H9 (cell line): ENCODE results near the gene ZNF555. TPM values are rescaled to one million over a fixed set of nuclear protein-coding genes. Genes with fewer than 3 reads are reported as not detected.
A peak's percentile ranks its signal among the peaks of the same experiment; 100 is the strongest.

ENCODE experiments used
- DNase-seq: peaks from one replicate; pipeline ENCODE4 v3.0.0-alpha.2; 2017
- H2AFZ ChIP-seq: one replicate; pipeline ENCODE4 v1.6.1; 2013; ENCODE audit warnings: mild to moderate bottlenecking, low read length, control low read depth, moderate library complexity
- H2AK5ac ChIP-seq: 2 replicates; pipeline ENCODE4 v1.6.1; 2013; ENCODE audit warnings: low read length, control low read depth, mixed read lengths; ENCODE audit not compliant: insufficient read length
- H2BK120ac ChIP-seq: one replicate; pipeline ENCODE4 v1.6.1; 2013; ENCODE audit warnings: low read depth, mild to moderate bottlenecking, low read length, control low read depth, inconsistent platforms; ENCODE audit not compliant: poor library complexity, severe bottlenecking
- H2BK12ac ChIP-seq: 2 replicates; pipeline ENCODE4 v1.6.1; 2013; ENCODE audit warnings: low read length, control low read depth, mixed read lengths, low read depth; ENCODE audit not compliant: insufficient read length
- H2BK15ac ChIP-seq: 2 replicates; pipeline ENCODE4 v1.6.1; 2013; ENCODE audit warnings: low read depth, low read length, control low read depth
- H2BK20ac ChIP-seq: one replicate; pipeline ENCODE4 v1.6.1; 2013; ENCODE audit warnings: low read depth, mild to moderate bottlenecking, low read length, control low read depth, inconsistent platforms; ENCODE audit not compliant: poor library complexity, severe bottlenecking
- H2BK5ac ChIP-seq: 2 replicates; pipeline ENCODE4 v1.6.1; 2013; ENCODE audit warnings: low read length, control low read depth, mixed read lengths; ENCODE audit not compliant: insufficient read length
- H3K14ac ChIP-seq: 2 replicates; pipeline ENCODE4 v1.6.1; 2013; ENCODE audit warnings: low read length, control low read depth; ENCODE audit not compliant: insufficient read depth
- H3K18ac ChIP-seq: 2 replicates; pipeline ENCODE4 v1.6.1; 2013; ENCODE audit warnings: low read depth, mild to moderate bottlenecking, mixed read lengths, low read length, control low read depth; ENCODE audit not compliant: insufficient read length
- H3K23ac ChIP-seq: 2 replicates; pipeline ENCODE4 v1.6.1; 2013; ENCODE audit warnings: low read length, control low read depth, mixed read lengths, low read depth; ENCODE audit not compliant: insufficient read length
- H3K23me2 ChIP-seq: 2 replicates; pipeline ENCODE4 v1.6.1; 2013; ENCODE audit warnings: low read depth, mild to moderate bottlenecking, mixed read lengths, low read length, control low read depth; ENCODE audit not compliant: insufficient read length, poor library complexity, severe bottlenecking
- H3K27ac ChIP-seq: 2 replicates; pipeline ENCODE4 v1.5.1; 2013; ENCODE audit warnings: low read length, control low read depth, mixed read lengths, low read depth; ENCODE audit not compliant: insufficient read length
- H3K27me3 ChIP-seq: 2 replicates; pipeline ENCODE4 v1.6.1; 2013; ENCODE audit warnings: low read length, control low read depth, inconsistent platforms; ENCODE audit not compliant: insufficient read depth
- H3K4ac ChIP-seq: 2 replicates; pipeline ENCODE4 v1.6.1; 2013; ENCODE audit warnings: low read depth, mild to moderate bottlenecking, control low read depth, inconsistent platforms, low read length, moderate library complexity
- H3K4me1 ChIP-seq: 2 replicates; pipeline ENCODE4 v1.6.1; 2013; ENCODE audit warnings: low read length, control low read depth, inconsistent platforms; ENCODE audit not compliant: insufficient read depth
- H3K4me2 ChIP-seq: 2 replicates; pipeline ENCODE4 v1.6.1; 2013; ENCODE audit warnings: low read length, control low read depth, mixed read lengths; ENCODE audit not compliant: insufficient read length, insufficient read depth
- H3K56ac ChIP-seq: 2 replicates; pipeline ENCODE4 v1.6.1; 2013; ENCODE audit warnings: low read depth, mild to moderate bottlenecking, mixed read lengths, low read length, control low read depth; ENCODE audit not compliant: insufficient read length
- H3K79me1 ChIP-seq: 2 replicates; pipeline ENCODE4 v1.6.1; 2013; ENCODE audit warnings: low read depth, mild to moderate bottlenecking, moderate library complexity, low read length, control low read depth, inconsistent platforms; ENCODE audit not compliant: insufficient read depth, poor library complexity, severe bottlenecking
- H3K79me2 ChIP-seq: 2 replicates; pipeline ENCODE4 v1.6.1; 2013; ENCODE audit warnings: low read length, control low read depth, inconsistent platforms; ENCODE audit not compliant: insufficient read depth
- H3K9ac ChIP-seq: 2 replicates; pipeline ENCODE4 v1.6.1; 2013; ENCODE audit warnings: low read length, control low read depth, mixed read lengths; ENCODE audit not compliant: insufficient read length; ENCODE audit errors: extremely low read depth
- H3K9me3 ChIP-seq: one replicate; pipeline ENCODE4 v1.6.1; 2013; ENCODE audit warnings: low read depth, low read length, inconsistent platforms; ENCODE audit not compliant: control insufficient read depth
- H3T11ph ChIP-seq: one replicate; pipeline ENCODE4 v1.6.1; 2013; ENCODE audit warnings: mild to moderate bottlenecking, low read length, control low read depth, inconsistent platforms
- H4K20me1 ChIP-seq: one replicate; pipeline ENCODE4 v1.6.1; 2013; ENCODE audit not compliant: control insufficient read depth, insufficient read length, insufficient read depth
- H4K5ac ChIP-seq: 2 replicates; pipeline ENCODE4 v1.6.1; 2013; ENCODE audit warnings: low read depth, mild to moderate bottlenecking, mixed read lengths, low read length, control low read depth; ENCODE audit not compliant: insufficient read length
- H4K8ac ChIP-seq: replicated peaks from 2 replicates; pipeline ENCODE4 v1.6.1; 2013; ENCODE audit warnings: low read length, control low read depth, mixed read lengths, low read depth; ENCODE audit not compliant: insufficient read length
- H4K91ac ChIP-seq: 2 replicates; pipeline ENCODE4 v1.6.1; 2013; ENCODE audit warnings: low read depth, mild to moderate bottlenecking, moderate library complexity, mixed read lengths, low read length, control low read depth; ENCODE audit not compliant: insufficient read length
- H3K27ac Mint-ChIP-seq, 3 experiments: 2 replicates in 2 of 3; 3 replicates in 1 of 3; pipeline ENCODE4 v1.8.0; 2020 to 2021; ENCODE audit warnings: mixed read lengths in 3 of 3, mild to moderate bottlenecking in 1 of 3, moderate library complexity in 1 of 3
- H3K27me3 Mint-ChIP-seq: 2 replicates; pipeline ENCODE4 v1.8.0; 2021; ENCODE audit warnings: low read depth, mild to moderate bottlenecking, moderate library complexity, mixed read lengths
- H3K36me3 Mint-ChIP-seq, 3 experiments: 2 replicates in 2 of 3; 3 replicates in 1 of 3; pipeline ENCODE4 v1.8.0; 2020 to 2021; ENCODE audit warnings: low read depth in 3 of 3, mixed read lengths in 3 of 3; ENCODE audit not compliant: insufficient read depth in 1 of 3
- H3K4me1 Mint-ChIP-seq, 2 experiments: 2 replicates each; pipeline ENCODE4 v1.8.0; 2020; ENCODE audit warnings: mixed read lengths in 2 of 2
- H3K4me3 Mint-ChIP-seq, 2 experiments: 2 replicates in 1 of 2; 3 replicates in 1 of 2; pipeline ENCODE4 v1.8.0; 2020 to 2021; ENCODE audit warnings: mild to moderate bottlenecking in 2 of 2, mixed read lengths in 2 of 2, moderate library complexity in 1 of 2
- H3K9me3 Mint-ChIP-seq, 2 experiments: 2 replicates in 1 of 2; 3 replicates in 1 of 2; pipeline ENCODE4 v1.8.0; 2020; ENCODE audit warnings: mild to moderate bottlenecking in 2 of 2, mixed read lengths in 2 of 2, moderate library complexity in 1 of 2
- CTCF ChIP-seq: fragments of 200-600 bp; sonication (generic); conservative IDR thresholded peaks from 3 replicates; pipeline ENCODE4 v1.8.0; 2021; ENCODE audit warnings: antibody characterized with exemption, mild to moderate bottlenecking
- WGBS: extraction: QIAGEN DNeasy Blood & Tissue Kit; methylation state at CpG from one replicate; pipeline ENCODE4 v1.1.7; 2013; ENCODE audit warnings: missing lambda C conversion rate, low lambda C conversion rate, mixed read lengths; ENCODE audit not compliant: insufficient read length; ENCODE audit errors: extremely low coverage; 5-methylcytosine and 5-hydroxymethylcytosine counted together
- long read RNA-seq: library from polyadenylated mRNA; unstranded; transcript quantifications from one replicate; pipeline ENCODE4 v2.0.0, GENCODE V29; 2020
- total RNA-seq: library from RNA; stranded (reverse); gene quantifications from 2 replicates; pipeline ENCODE4 v1.2.1, GENCODE V29; 2021

ZNF555 gene
- total RNA-seq = 7.5 and 7.8 TPM in 2 replicates
- long read RNA-seq, full-length matches to known transcripts = 56 of 59 reads
- long read RNA-seq, partial matches to known transcripts = 0 of 59 reads
- long read RNA-seq, other reads (novel, unspliced or antisense) = 3 of 59 reads

DNA sequence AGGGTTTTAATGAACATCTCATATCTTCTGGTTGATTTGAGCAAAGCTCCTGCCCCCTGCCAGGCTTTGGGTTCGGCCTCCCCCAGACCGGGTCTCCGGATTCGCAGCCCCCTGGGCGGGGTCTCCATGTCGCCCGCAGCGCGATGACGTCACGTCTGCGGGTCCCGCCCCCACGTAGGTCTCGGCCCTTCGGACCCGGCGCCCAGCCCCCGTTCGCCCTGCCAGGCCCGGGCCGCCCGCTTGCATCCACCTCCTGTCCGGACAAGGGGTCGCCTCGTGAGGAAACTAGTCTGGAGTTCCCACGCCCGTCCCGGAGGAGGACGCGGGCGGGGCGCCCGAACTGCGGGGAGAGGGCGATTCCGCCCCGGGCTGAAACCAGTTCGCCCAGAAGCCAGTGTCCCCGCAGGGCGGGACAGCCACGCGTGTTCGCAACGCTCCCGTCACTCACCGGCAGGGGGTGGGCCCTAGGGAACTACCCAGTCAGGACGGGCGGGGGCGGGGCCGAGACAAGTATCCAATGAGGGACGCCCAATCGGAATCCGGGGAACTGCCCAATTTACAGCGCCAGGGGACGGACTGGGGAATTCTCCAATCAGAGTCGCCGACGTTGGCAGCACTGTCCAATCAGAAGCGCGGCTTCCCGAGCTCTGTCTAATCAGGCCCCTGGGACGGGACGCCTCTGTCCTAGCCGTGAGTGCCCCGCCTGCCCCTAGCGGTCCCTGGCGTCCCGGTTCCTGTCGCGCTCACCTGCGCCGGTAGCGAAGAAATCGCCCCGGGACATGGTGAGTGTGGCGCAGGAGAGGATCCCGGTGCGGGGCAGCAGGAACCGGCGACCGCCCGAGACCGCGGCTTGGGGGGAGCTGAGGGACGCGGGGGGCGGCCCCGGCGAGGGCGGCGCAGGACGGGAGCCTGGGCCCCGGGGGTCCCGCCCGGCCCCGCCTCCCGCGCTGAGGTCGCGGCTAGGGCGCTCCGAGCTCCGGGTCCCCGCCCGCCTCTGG is at the start of gene ZNF555:
TSS of gene ZNF555 (plus strand) at position 682 of the 998 bp plus-strand sequence. CDS start at position 780, 98 bp downstream.
- no peak within 1 kb of the TSS for H4K8ac ChIP-seq
- peak; percentile 99 for DNase-seq
- H3K4me2 ChIP-seq = peak within 1 kb of the TSS; percentile 62
- H4K91ac ChIP-seq = no peak within 1 kb of the TSS
- no peak within 1 kb of the TSS for H2BK20ac ChIP-seq
- H3K27ac Mint-ChIP-seq = peak within 1 kb of the TSS in 2 of 3 experiments; percentile 27 to 53; a peak in 3 of 7 replicates
- no peaks in the 10 kb centered on the region; the same call in 1 of the 2 replicates for H3K27me3 Mint-ChIP-seq
- no peak within 1 kb of the TSS for H3K27ac ChIP-seq
- no peak within 1 kb of the TSS for H2BK5ac ChIP-seq
- H3K18ac ChIP-seq = peak within 1 kb of the TSS; percentile 85
- WGBS = no CpG with 5 or more reads among the region's 106 CpGs
- H3K9me3 ChIP-seq = peaks cover 9% of the 10 kb centered on the region
- peak within 1 kb of the TSS; percentile 81 to 91 for H3K4me3 Mint-ChIP-seq
- no peaks in the 10 kb centered on the region for H4K20me1 ChIP-seq
- H4K5ac ChIP-seq = no peak within 1 kb of the TSS
- peaks cover 29 to 31% (median 30%) of the 10 kb centered on the region in 3 experiments for H3K36me3 Mint-ChIP-seq
- no peak within 1 kb of the TSS for H2BK12ac ChIP-seq
- peak within 1 kb of the TSS; percentile 76; the same call in 1 of the 2 replicates for H3K14ac ChIP-seq
- H3K4ac ChIP-seq = no peak within 1 kb of the TSS
- H3K23ac ChIP-seq = no peak within 1 kb of the TSS
- H3K4me1 Mint-ChIP-seq = peaks cover 5 to 13% of the 10 kb centered on the region in 2 experiments
- H3K79me1 ChIP-seq = no peaks in the 10 kb centered on the region
- H3K79me2 ChIP-seq = no peaks in the 10 kb centered on the region
- peak; percentile 63 for TF ChIP-seq CTCF
- H3T11ph ChIP-seq = no peak within 1 kb of the TSS
- H2BK15ac ChIP-seq = no peak within 1 kb of the TSS; the same call in 1 of the 2 replicates
- no peak within 1 kb of the TSS for H2AFZ ChIP-seq
- no peaks in the 10 kb centered on the region for H3K27me3 ChIP-seq
- no peak within 1 kb of the TSS for H2BK120ac ChIP-seq
- peaks cover 5% of the 10 kb centered on the region for H3K23me2 ChIP-seq
- no peak within 1 kb of the TSS for H3K56ac ChIP-seq
- peaks cover 23 to 39% of the 10 kb centered on the region in 2 experiments for H3K9me3 Mint-ChIP-seq
- H3K9ac ChIP-seq = peak within 1 kb of the TSS; percentile 7
- H3K4me1 ChIP-seq = no peaks in the 10 kb centered on the region
- H2AK5ac ChIP-seq = no peak within 1 kb of the TSS
